GM21423 (cell line): ENCODE data around the gene PRKACB.

Experiments used
- ATAC-seq: cut with Tn5 transposase; IDR thresholded peaks from one replicate; pipeline ENCODE4 v1.9.1; 2021; ENCODE audit warnings: mild to moderate bottlenecking, moderate library complexity; ENCODE audit not compliant: unreplicated experiment

PRKACB gene

GRCh38 chr1:84155517-84155916, 11.4 kb downstream of the PRKACB start:
- no peak for ATAC-seq

GRCh38 chr1:84156210-84156621, 12.1 kb downstream of the PRKACB start:
- peak; percentile 46 for ATAC-seq

- no peak for ATAC-seq
These were observed 15.6 kb downstream of the PRKACB start for GRCh38 chr1:84159533-84160240.

GRCh38 chr1:84162295-84162694, 18.2 kb downstream of the PRKACB start:
- no peak for ATAC-seq

- no peak for ATAC-seq
These were observed 19.3 kb downstream of the PRKACB start for GRCh38 chr1:84163123-84163931.

GRCh38 chr1:84164161-84164560, 20.1 kb downstream of the PRKACB start:
- ATAC-seq = no peak

- ATAC-seq = no peak
These were observed 20.5 kb downstream of the PRKACB start for GRCh38 chr1:84164567-84165021.

GRCh38 chr1:84165601-84166000, 21.5 kb downstream of the PRKACB start:
- no peak for ATAC-seq

- peak; percentile 96 for ATAC-seq
These were observed 22.7 kb downstream of the PRKACB start for GRCh38 chr1:84166797-84167196.

GRCh38 chr1:84168783-84169182, 24.7 kb downstream of the PRKACB start:
- no peak for ATAC-seq

- no peak for ATAC-seq
These were observed 26.1 kb downstream of the PRKACB start for GRCh38 chr1:84170171-84170570.

- ATAC-seq = no peak
These were observed 27.4 kb downstream of the PRKACB start for GRCh38 chr1:84171481-84171880.

GRCh38 chr1:84174051-84174556, 30.0 kb downstream of the PRKACB start:
- ATAC-seq = no peak

GRCh38 chr1:84181350-84182005, 37.4 kb downstream of the PRKACB start:
- no peak for ATAC-seq

- no peak for ATAC-seq
These were observed 46.4 kb downstream of the PRKACB start for GRCh38 chr1:84190455-84190854.

- no peak for ATAC-seq
These were observed 48.6 kb downstream of the PRKACB start for GRCh38 chr1:84192681-84193080.

- no peak for ATAC-seq
These were observed 54.8 kb downstream of the PRKACB start for GRCh38 chr1:84198832-84199231.

- ATAC-seq = no peak
These were observed 55.2 kb downstream of the PRKACB start for GRCh38 chr1:84199257-84199656.

- ATAC-seq = no peak
These were observed 58.1 kb downstream of the PRKACB start for GRCh38 chr1:84202126-84202525.

GRCh38 chr1:84206375-84206774, 62.3 kb downstream of the PRKACB start:
- no peak for ATAC-seq

GRCh38 chr1:84208935-84209334, 64.9 kb downstream of the PRKACB start:
- no peak for ATAC-seq
